GM10847 (cell line): ENCODE measurements around the gene SUGP1.

ENCODE experiments used
- POLR2A ChIP-seq: IDR thresholded peaks from 2 replicates; pipeline ENCODE4 v1.6.1; 2011; ENCODE audit not compliant: insufficient read length; ENCODE audit errors: extremely low read depth

SUGP1 gene

GRCh38 chr19:19238126-19238894 is 82.0 kb downstream of the SUGP1 start:
- TF ChIP-seq POLR2A, result no peak

- TF ChIP-seq POLR2A, result no peak
These were observed 84.1 kb downstream of the SUGP1 start for GRCh38 chr19:19236173-19236572.

GRCh38 chr19:19234220-19234816 is 86.0 kb downstream of the SUGP1 start:
- no peak for TF ChIP-seq POLR2A

- TF ChIP-seq POLR2A, result no peak
These were observed 88.0 kb downstream of the SUGP1 start for GRCh38 chr19:19232261-19232721.

- TF ChIP-seq POLR2A, result no peak
These were observed 89.3 kb downstream of the SUGP1 start for GRCh38 chr19:19230999-19231398.

- no peak for TF ChIP-seq POLR2A
These were observed 90.6 kb downstream of the SUGP1 start for GRCh38 chr19:19229701-19230100.

GRCh38 chr19:19227217-19227616 is 93.1 kb downstream of the SUGP1 start:
- TF ChIP-seq POLR2A, result no peak

GRCh38 chr19:19226663-19227062 is 93.6 kb downstream of the SUGP1 start:
- no peak for TF ChIP-seq POLR2A

- TF ChIP-seq POLR2A, result no peak
These were observed 94.1 kb downstream of the SUGP1 start for GRCh38 chr19:19226204-19226603.
